SKM-1 (cell line): ENCODE data around the gene CUBN.
A peak's percentile ranks its signal among the peaks of the same experiment; 100 is the strongest.

Experiments
- DNase-seq: peaks from one replicate; lab custom pipeline; 2025; ENCODE audit not compliant: unreplicated experiment; lab: John Stamatoyannopoulos, UW

Gene CUBN

GRCh38 chr10:16887565-16887964 is 242.0 kb downstream of the CUBN start:
- DNase-seq = no peak

- DNase-seq = no peak
These were observed 243.6 kb downstream of the CUBN start for GRCh38 chr10:16886031-16886430.

GRCh38 chr10:16884497-16884896 is 245.1 kb downstream of the CUBN start:
- DNase-seq = no peak

- no peak for DNase-seq
These were observed 246.5 kb downstream of the CUBN start for GRCh38 chr10:16883084-16883483.

- DNase-seq = no peak
These were observed 259.3 kb downstream of the CUBN start for GRCh38 chr10:16870331-16870730.

- no peak for DNase-seq
These were observed 261.6 kb downstream of the CUBN start for GRCh38 chr10:16867990-16868389.

- DNase-seq = no peak
These were observed 262.1 kb downstream of the CUBN start for GRCh38 chr10:16867556-16867955.

GRCh38 chr10:16866541-16867275 is 262.9 kb downstream of the CUBN start:
- no peak for DNase-seq

GRCh38 chr10:16865766-16866165 is 263.8 kb downstream of the CUBN start:
- no peak for DNase-seq

- DNase-seq = no peak
These were observed 265.8 kb downstream of the CUBN start for GRCh38 chr10:16863766-16864165.

GRCh38 chr10:16857419-16857818 is 272.2 kb downstream of the CUBN start:
- no peak for DNase-seq

- no peak for DNase-seq
These were observed 273.0 kb downstream of the CUBN start for GRCh38 chr10:16856567-16856966.

GRCh38 chr10:16856092-16856491 is 273.5 kb downstream of the CUBN start:
- DNase-seq = no peak

- no peak for DNase-seq
These were observed 275.0 kb downstream of the CUBN start for GRCh38 chr10:16854623-16855022.

- DNase-seq = no peak
These were observed 275.8 kb downstream of the CUBN start for GRCh38 chr10:16853809-16854208.

GRCh38 chr10:16853201-16853600 is 276.4 kb downstream of the CUBN start:
- DNase-seq = peak; percentile 0

GRCh38 chr10:16852624-16853023 is 277.0 kb downstream of the CUBN start:
- DNase-seq = no peak

- DNase-seq = no peak
These were observed 281.0 kb downstream of the CUBN start for GRCh38 chr10:16848562-16849154.

- no peak for DNase-seq
These were observed 282.0 kb downstream of the CUBN start for GRCh38 chr10:16847644-16848043.

- no peak for DNase-seq
These were observed 284.4 kb downstream of the CUBN start for GRCh38 chr10:16845248-16845647.

- no peak for DNase-seq
These were observed 286.2 kb downstream of the CUBN start for GRCh38 chr10:16843252-16843870.

GRCh38 chr10:16835228-16835627 is 294.4 kb downstream of the CUBN start:
- DNase-seq = no peak
